ENCODE results near the gene KLHL10. TPM values are rescaled to one million over a fixed set of nuclear protein-coding genes. Genes with fewer than 3 reads are reported as not detected.

KLHL10 gene
- total and polyA plus RNA-seq, 9 of the 15 experiments (the other 6 are each of a cell fraction or from before 2014, with no cell fraction given) = 0.06 to 0.56 (median 0.12) TPM; not detected in 5

DNA sequence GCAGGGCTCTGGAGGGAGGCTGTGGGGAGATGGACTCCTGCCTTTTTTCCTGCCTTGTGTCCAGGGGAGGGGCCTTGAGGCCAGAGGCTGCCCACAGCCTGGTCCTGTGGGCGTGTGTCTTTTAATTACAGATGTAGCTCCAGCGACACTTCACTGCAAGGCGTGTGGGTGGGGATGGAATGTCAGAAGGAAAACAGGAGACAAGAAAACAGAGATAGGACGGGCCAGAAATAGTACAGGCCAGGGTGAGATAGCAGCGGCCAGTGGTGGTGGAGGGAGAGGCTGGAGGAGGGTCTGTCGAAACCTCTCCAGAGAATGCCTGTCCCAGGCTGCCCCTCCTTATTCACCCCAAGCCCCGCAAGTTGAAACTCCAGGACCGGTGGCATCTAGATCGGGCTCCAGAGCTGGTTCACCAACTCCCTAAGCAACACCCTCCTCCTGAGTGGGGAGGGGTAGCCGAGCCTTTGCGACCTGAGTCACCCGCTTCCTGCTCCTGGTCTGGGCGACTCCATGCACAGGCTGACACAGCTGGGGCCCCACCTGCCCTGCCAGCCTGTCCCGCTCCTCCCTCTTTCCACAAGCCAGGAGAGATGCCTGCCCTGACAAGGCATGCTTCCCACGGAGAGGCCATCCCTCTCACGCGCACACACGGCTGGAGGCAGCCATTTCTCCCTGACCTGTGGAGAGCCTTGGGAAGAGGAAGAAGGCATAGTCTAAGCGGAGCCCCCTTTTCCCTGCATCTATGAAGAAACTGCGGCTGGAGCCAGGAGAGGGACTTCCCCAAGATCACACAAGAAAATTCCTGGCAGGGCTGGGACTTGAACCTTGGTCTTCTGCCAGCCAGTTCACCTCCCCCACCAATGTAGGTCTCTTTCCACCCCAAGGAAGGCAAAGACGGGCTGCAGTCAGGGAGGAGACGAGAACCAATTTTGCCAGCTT is 44.5 kb upstream of the KLHL10 start (continued):
- TF ChIP-seq MYC (IDR thresholded peaks at IDR 0.05; ENCODE audit: low read depth, low read length) = peak; percentile 53; the same call in 1 of the 2 replicates
- TF ChIP-seq MYC (CRISPR knock-in tag; IDR thresholded peaks at IDR 0.05; ENCODE audit: borderline replicate concordance, low read depth) = no peak
- TF ChIP-seq, protein P1, sequence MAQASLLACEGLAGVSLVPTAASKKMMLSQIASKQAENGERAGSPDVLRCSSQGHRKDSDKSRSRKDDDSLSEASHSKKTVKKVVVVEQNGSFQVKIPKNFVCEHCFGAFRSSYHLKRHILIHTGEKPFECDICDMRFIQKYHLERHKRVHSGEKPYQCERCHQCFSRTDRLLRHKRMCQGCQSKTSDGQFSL (CRISPR knock-in tag; IDR thresholded peaks at IDR 0.05) = no peak
- TF ChIP-seq, protein P1 (tag; IDR thresholded peaks at IDR 0.05) = no peak
- no peak for TF ChIP-seq ZNF197 (CRISPR knock-in tag; IDR thresholded peaks at IDR 0.05; ENCODE audit: low read depth)
- TF ChIP-seq ZBTB7A (IDR thresholded peaks at IDR 0.05; ENCODE audit: borderline replicate concordance, control insufficient read depth, low read depth, low read length) = peak; percentile 47; the same call in 1 of the 2 replicates
- no peak for TF ChIP-seq RNF2 (IDR thresholded peaks at IDR 0.05)
- TF ChIP-seq, protein P2, sequence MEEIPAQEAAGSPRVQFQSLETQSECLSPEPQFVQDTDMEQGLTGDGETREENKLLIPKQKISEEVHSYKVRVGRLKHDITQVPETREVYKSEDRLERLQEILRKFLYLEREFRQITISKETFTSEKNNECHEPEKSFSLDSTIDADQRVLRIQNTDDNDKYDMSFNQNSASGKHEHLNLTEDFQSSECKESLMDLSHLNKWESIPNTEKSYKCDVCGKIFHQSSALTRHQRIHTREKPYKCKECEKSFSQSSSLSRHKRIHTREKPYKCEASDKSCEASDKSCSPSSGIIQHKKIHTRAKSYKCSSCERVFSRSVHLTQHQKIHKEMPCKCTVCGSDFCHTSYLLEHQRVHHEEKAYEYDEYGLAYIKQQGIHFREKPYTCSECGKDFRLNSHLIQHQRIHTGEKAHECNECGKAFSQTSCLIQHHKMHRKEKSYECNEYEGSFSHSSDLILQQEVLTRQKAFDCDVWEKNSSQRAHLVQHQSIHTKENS (CRISPR knock-in tag; IDR thresholded peaks at IDR 0.05) = no peak
- TF ChIP-seq U2AF1 (optimal IDR thresholded peaks at IDR 0.05; ENCODE audit: low read depth, low read length) = no peak
- no peak for TF ChIP-seq ZZZ3 (IDR thresholded peaks at IDR 0.05)
- TF ChIP-seq ZNF316 (IDR thresholded peaks at IDR 0.05) = no peak
- TF ChIP-seq SP2 (IDR thresholded peaks at IDR 0.05; ENCODE audit: extremely low read depth, low read depth, low read length, poor library complexity, severe bottlenecking) = no peak
- no peak for TF ChIP-seq E2F5 (CRISPR knock-in tag; IDR thresholded peaks at IDR 0.05)
- TF ChIP-seq TAL1 (IDR thresholded peaks at IDR 0.05) = 0 out of 2 replicates have a peak, but pooled peaks have one; percentile 45
- 0 out of 2 replicates have a peak, but pooled peaks have one; percentile 47 for TF ChIP-seq ZBED1 (IDR thresholded peaks at IDR 0.05)
- TF ChIP-seq, protein P3, sequence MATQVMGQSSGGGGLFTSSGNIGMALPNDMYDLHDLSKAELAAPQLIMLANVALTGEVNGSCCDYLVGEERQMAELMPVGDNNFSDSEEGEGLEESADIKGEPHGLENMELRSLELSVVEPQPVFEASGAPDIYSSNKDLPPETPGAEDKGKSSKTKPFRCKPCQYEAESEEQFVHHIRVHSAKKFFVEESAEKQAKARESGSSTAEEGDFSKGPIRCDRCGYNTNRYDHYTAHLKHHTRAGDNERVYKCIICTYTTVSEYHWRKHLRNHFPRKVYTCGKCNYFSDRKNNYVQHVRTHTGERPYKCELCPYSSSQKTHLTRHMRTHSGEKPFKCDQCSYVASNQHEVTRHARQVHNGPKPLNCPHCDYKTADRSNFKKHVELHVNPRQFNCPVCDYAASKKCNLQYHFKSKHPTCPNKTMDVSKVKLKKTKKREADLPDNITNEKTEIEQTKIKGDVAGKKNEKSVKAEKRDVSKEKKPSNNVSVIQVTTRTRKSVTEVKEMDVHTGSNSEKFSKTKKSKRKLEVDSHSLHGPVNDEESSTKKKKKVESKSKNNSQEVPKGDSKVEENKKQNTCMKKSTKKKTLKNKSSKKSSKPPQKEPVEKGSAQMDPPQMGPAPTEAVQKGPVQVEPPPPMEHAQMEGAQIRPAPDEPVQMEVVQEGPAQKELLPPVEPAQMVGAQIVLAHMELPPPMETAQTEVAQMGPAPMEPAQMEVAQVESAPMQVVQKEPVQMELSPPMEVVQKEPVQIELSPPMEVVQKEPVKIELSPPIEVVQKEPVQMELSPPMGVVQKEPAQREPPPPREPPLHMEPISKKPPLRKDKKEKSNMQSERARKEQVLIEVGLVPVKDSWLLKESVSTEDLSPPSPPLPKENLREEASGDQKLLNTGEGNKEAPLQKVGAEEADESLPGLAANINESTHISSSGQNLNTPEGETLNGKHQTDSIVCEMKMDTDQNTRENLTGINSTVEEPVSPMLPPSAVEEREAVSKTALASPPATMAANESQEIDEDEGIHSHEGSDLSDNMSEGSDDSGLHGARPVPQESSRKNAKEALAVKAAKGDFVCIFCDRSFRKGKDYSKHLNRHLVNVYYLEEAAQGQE (IDR thresholded peaks at IDR 0.05; ENCODE audit: borderline replicate concordance) = peak; percentile 12; the same call in 1 of the 2 replicates
- TF ChIP-seq, protein P3 (CRISPR knock-in tag; IDR thresholded peaks at IDR 0.05; ENCODE audit: low read depth) = no peak

Data from K562 (cell line).